ENCODE measurements around the gene RABGAP1L. TPM values are rescaled to one million over a fixed set of nuclear protein-coding genes. Genes with fewer than 3 reads are reported as not detected.

Gene RABGAP1L
- total RNA-seq, 4 donors from 2014 or later: 31.2 to 115 (median 62.5) TPM

DNA sequence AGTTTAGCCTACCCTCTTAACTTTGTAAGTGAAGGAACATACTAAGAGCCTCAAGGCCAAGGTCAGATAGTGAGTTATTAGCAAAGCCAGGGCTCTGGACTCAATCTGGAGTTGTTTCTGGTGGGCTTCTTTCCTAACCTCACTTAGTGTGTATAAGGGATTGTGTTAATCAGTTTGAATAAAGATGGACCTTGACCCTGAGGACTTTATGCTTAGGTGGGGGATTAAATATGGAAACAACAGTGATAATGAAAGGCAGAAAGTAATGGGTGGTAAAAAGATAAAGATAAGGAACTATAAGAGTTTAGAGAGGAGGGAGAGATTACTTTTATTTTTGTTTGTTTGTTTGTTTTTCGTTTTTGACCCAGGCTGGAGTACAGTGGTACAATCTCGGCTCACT lies 5.5 kb downstream of the RABGAP1L start:
- H3K4me3 ChIP-seq: no peak overlapping the region
- 81 to 100% methylated on average over 1 to 2 of the region's 2 CpGs for WGBS, 2 donors (ENCODE audit: low coverage in 1 of 2)
- peaks cover 0 to 68% (median 4%) of the 10 kb centered on the region in 3 donors for H3K4me1 ChIP-seq

DNA sequence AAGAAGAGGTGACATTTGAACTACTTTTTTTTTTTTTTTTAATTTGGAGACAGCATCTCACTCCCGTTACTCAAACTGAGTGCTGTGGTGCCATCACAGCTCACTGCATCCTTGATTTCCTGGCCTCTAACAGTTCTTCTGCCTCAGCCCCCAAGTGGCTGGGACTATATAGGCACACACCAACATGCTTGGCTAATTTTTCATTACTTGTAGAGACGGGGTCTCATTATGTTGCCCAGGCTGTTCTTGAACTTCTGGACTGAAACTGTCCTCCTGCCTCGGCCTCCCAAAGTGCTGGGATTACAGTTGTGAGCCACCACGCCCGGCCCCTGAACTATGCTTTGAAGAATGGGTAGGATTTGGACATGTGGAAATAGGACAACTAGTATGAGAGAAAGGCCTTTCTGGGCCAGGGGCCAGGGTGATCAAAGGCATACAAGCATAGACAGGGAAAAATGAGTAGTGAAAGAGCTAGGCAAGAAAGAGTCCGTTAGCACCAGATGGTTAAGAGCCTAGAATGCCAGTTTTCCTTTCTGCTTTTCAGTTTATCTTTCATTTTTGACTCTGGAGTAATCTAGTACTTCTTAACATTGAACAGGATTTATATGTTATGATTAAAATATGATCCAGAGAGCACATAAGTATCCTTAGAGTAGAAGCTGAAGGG lies 6.3 kb downstream of the RABGAP1L start:
- Histone ChIP-seq H3K9me3 (no peaks in the 10 kb centered on the region), H3K4me3 (no peak overlapping the region), H3K27me3 (no peaks in the 10 kb centered on the region), H3K27ac (peak overlapping the region; percentile 18 to 59 (median 38)), H3K4me1 (peaks cover 0 to 65% (median 1%) of the 10 kb centered on the region in 3 donors), H3K36me3 (no peaks in the 10 kb centered on the region)
- 28 to 59% methylated on average over 2 to 4 of the region's 6 CpGs for WGBS, 2 donors (ENCODE audit: low coverage in 1 of 2)
- ATAC-seq: peak; percentile 46
- TF ChIP-seq EP300 (IDR thresholded peaks at IDR 0.05) (no peak), POLR2A (IDR thresholded peaks at IDR 0.05) (no peak), POLR2AphosphoS5 (IDR thresholded peaks at IDR 0.05) (no peak)
- TF ChIP-seq, protein P1, sequence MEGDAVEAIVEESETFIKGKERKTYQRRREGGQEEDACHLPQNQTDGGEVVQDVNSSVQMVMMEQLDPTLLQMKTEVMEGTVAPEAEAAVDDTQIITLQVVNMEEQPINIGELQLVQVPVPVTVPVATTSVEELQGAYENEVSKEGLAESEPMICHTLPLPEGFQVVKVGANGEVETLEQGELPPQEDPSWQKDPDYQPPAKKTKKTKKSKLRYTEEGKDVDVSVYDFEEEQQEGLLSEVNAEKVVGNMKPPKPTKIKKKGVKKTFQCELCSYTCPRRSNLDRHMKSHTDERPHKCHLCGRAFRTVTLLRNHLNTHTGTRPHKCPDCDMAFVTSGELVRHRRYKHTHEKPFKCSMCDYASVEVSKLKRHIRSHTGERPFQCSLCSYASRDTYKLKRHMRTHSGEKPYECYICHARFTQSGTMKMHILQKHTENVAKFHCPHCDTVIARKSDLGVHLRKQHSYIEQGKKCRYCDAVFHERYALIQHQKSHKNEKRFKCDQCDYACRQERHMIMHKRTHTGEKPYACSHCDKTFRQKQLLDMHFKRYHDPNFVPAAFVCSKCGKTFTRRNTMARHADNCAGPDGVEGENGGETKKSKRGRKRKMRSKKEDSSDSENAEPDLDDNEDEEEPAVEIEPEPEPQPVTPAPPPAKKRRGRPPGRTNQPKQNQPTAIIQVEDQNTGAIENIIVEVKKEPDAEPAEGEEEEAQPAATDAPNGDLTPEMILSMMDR (IDR thresholded peaks at IDR 0.05): no peak

More for the DNA sequence above, 5.5 kb downstream of the RABGAP1L start:
- Histone ChIP-seq H3K36me3 (no peaks in the 10 kb centered on the region), H3K27ac (no peak overlapping the region), H3K9me3 (no peaks in the 10 kb centered on the region), H3K27me3 (no peaks in the 10 kb centered on the region)
- ATAC-seq: no peak
- TF ChIP-seq POLR2A (IDR thresholded peaks at IDR 0.05): no peak
- TF ChIP-seq POLR2AphosphoS5 (IDR thresholded peaks at IDR 0.05): no peak
- no peak for TF ChIP-seq EP300 (IDR thresholded peaks at IDR 0.05)
- TF ChIP-seq, protein P1 (IDR thresholded peaks at IDR 0.05): no peak

- no peak for TF ChIP-seq EP300 (IDR thresholded peaks at IDR 0.05)
- TF ChIP-seq POLR2AphosphoS5 (IDR thresholded peaks at IDR 0.05): no peak
- TF ChIP-seq, protein P1 (IDR thresholded peaks at IDR 0.05): no peak
- no peak for TF ChIP-seq POLR2A (IDR thresholded peaks at IDR 0.05)
- H3K27ac ChIP-seq: peak overlapping the region; percentile 0 to 47 (median 24)
These were observed 7.4 kb downstream of the RABGAP1L start for GRCh38 chr1:174166530-174167264.

GRCh38 chr1:174167265-174167803 lies 8.0 kb downstream of the RABGAP1L start:
- Histone ChIP-seq H3K36me3 (no peaks in the 10 kb centered on the region), H3K27me3 (no peaks in the 10 kb centered on the region), H3K4me3 (no peak overlapping the region), H3K4me1 (peaks cover 0 to 48% (median 0%) of the 10 kb centered on the region in 3 donors), H3K9me3 (no peaks in the 10 kb centered on the region), H3K27ac (no peak overlapping the region)
- WGBS, 2 donors (ENCODE audit: low coverage in 1 of 2): 90% methylated on average over 2 of the region's 2 CpGs
- TF ChIP-seq, protein P1 (IDR thresholded peaks at IDR 0.05): no peak
- no peak for TF ChIP-seq POLR2AphosphoS5 (IDR thresholded peaks at IDR 0.05)
- no peak for TF ChIP-seq EP300 (IDR thresholded peaks at IDR 0.05)
- TF ChIP-seq POLR2A (IDR thresholded peaks at IDR 0.05): no peak
- no peak for ATAC-seq

More at GRCh38 chr1:174166530-174167264, 7.4 kb downstream of the RABGAP1L start:
- H3K9me3 ChIP-seq: no peaks in the 10 kb centered on the region
- no peaks in the 10 kb centered on the region for H3K27me3 ChIP-seq
- no peak for ATAC-seq
- peaks cover 0 to 54% (median 0%) of the 10 kb centered on the region in 3 donors for H3K4me1 ChIP-seq
- H3K4me3 ChIP-seq: no peak overlapping the region
- H3K36me3 ChIP-seq: no peaks in the 10 kb centered on the region
- WGBS, 2 donors (ENCODE audit: low coverage in 1 of 2): 64 to 74% methylated on average over 5 of the region's 5 CpGs

Data from gastroesophageal sphincter (tissue), 4 donors.